HepG2 (cell line): ENCODE data around the gene CDK3.

Experiments used
- CHCHD3 ChIP-seq: sonication (generic); formaldehyde crosslinking; IDR thresholded peaks from 2 replicates; pipeline ENCODE4 v1.8.0; 2022; ENCODE audit warnings: mild to moderate bottlenecking, missing genetic modification reagents, moderate library complexity
- GRHL1 ChIP-seq: sonication (generic); formaldehyde crosslinking; conservative IDR thresholded peaks from 2 replicates; pipeline ENCODE4 v1.8.0; 2022; ENCODE audit warnings: missing genetic modification reagents
- KLF6 ChIP-seq: IDR thresholded peaks from 2 replicates; pipeline ENCODE4 v1.8.0; 2016; ENCODE audit warnings: missing biosample characterization, missing genetic modification reagents
- NFKBIZ ChIP-seq: IDR thresholded peaks from 2 replicates; pipeline ENCODE4 v1.6.1; 2018; ENCODE audit warnings: missing genetic modification reagents, missing compliant biosample characterization
- POLR2AphosphoS5 ChIP-seq: IDR thresholded peaks from 2 replicates; pipeline ENCODE4 v1.6.1; 2012; ENCODE audit warnings: low read depth, low read length
- TCF7L2 ChIP-seq: IDR thresholded peaks from 2 replicates; pipeline ENCODE4 v1.6.1; 2011; ENCODE audit warnings: mild to moderate bottlenecking, low read depth, low read length, moderate library complexity
- TEAD2 ChIP-seq: sonication (generic); formaldehyde crosslinking; IDR thresholded peaks from 2 replicates; pipeline ENCODE4 v1.9.0; 2021; ENCODE audit warnings: missing genetic modification reagents
- YY1 ChIP-seq: IDR thresholded peaks from 2 replicates; pipeline ENCODE4 v1.6.1; 2011; ENCODE audit warnings: low read length, low read depth, moderate library complexity, mild to moderate bottlenecking; ENCODE audit not compliant: insufficient read depth, insufficient replicate concordance
- ZNF282 ChIP-seq: fragments of 450-650 bp; IDR thresholded peaks from 2 replicates; pipeline ENCODE4 v1.6.1; 2018; ENCODE audit not compliant: partially characterized antibody

- TF ChIP-seq KLF6: no peak
- TF ChIP-seq TCF7L2: no peak
- no peak for TF ChIP-seq CHCHD3 (CRISPR knock-in tag)
- no peak for TF ChIP-seq GRHL1
- TF ChIP-seq POLR2AphosphoS5: no peak
- no peak for TF ChIP-seq TEAD2
- no peak for TF ChIP-seq YY1
- TF ChIP-seq ZNF282: no peak
- no peak for TF ChIP-seq NFKBIZ
Measured at GRCh38 chr17:76054112-76054476, 53.4 kb downstream of the CDK3 start.
